ENCODE measurements around the gene MPZL3.

DNA sequence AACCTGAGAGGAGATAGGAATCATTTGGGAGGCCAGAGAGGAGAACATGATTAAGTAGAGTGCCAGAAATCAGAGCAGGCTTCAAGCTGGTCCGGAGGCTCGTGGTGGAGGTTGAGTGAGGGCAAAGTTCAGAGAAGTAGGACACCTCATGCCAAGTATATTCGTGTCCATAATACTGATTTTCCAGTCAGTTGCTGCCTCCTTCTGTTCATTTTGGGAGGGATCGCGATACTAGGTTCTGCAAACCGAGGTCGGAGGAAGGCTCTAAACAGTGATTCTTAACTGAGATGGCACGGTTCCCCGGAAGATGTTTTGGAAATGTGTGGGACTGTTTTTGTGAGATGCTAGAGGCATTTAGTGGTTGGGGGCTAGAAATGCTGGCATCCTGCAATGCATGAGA, 38.8 kb upstream of the MPZL3 start:
- TF ChIP-seq SPI1 (IDR thresholded peaks at IDR 0.05; ENCODE audit: low read depth, low read length) = no peak
- no peak for TF ChIP-seq POLR2A (IDR thresholded peaks at IDR 0.05; ENCODE audit: low read depth, low read length)
- TF ChIP-seq PAX5 (IDR thresholded peaks at IDR 0.05; ENCODE audit: insufficient read depth, low read length, severe bottlenecking) = no peak
- no peak for TF ChIP-seq TAF1 (IDR thresholded peaks at IDR 0.05; ENCODE audit: low read depth, low read length)
